GM18511 (cell line): Measurements from ENCODE around the gene PUDP.
"Not testable (repeated sequence)": the region's sequence is repeated elsewhere in the genome, so short reads cannot be mapped to it uniquely, and the experiment has no call there.

Source experiments
- ATAC-seq: cut with Tn5 transposase; IDR thresholded peaks from one replicate; pipeline ENCODE4 v1.9.1; 2021; ENCODE audit warnings: mild to moderate bottlenecking, moderate library complexity; ENCODE audit not compliant: unreplicated experiment

PUDP gene

DNA sequence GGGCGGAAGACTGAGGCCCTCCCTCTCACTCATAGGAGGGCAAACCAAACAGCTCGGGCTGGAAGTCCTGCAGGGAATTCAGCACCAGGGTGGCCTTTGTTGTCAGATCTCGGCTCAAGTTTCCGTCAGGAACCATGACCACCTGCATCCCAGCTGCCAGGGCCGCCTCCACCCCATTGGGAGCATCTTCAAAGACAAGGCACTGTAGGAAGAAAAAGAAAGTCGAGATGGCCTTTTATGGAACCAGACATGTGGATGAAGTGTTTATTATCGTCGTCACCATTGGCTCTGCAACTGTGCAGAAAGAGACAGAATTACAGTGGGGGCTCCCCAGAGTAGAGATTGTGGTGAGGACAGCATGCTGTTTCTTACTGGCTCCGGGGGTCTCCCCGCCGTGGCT is 97.7 kb downstream of the PUDP start:
- ATAC-seq: no peak

DNA sequence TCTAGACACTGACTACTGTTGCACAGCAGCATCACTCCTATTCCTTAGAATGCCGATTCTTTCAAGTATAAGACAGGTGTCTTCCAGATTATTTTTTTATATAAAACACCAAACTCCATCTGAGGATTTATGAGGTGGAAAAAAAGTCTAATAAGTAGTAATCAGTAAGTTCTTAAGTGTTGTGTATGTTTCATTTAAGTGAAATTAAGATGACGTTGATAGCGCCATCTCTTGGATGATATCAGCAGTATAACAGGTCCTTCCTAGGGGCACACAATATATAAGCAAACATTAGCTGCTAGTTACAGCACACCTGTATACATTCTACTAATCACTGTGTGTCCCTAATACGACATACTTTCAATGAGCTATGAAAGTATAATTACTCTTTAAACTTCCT is 100.0 kb downstream of the PUDP start:
- ATAC-seq: no peak

DNA sequence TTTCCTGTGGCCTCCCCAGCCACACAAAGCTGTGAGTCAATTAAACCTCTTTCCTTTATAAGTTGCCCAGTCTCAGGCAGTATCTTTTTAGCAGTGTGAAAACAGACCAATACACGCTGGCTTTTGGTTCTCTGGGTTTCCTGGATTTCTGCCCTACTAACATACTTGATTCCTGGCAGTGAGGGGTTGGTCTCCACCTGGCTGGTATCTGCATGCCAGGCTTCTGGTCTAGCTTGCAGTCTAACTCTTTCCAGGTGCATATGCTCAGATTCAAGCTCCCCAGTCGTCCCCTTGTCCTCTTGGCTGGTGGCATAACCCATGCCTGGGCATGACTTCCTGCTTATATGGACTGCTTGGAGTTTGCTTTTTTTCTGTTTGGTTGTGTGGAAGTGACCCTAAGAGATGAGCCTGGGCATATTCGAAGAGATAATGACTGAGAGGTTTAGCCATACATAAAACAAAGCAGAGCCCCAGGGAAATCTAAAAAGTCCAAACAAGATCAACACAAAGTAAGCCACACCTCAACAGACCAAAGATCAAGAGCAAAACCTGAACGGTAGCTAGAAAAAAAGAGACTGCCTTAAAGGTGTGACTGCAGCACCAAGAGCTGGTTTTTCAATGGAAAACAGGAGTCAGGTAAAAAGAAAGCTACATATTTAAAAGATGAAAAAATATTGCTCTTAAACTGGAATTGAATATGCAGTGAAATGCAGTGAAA is 102.6 kb downstream of the PUDP start:
- ATAC-seq: no peak

- ATAC-seq: not testable (repeated sequence)
Measured at GRCh38 chrX:7043796-7044433, 104.0 kb downstream of the PUDP start.

DNA sequence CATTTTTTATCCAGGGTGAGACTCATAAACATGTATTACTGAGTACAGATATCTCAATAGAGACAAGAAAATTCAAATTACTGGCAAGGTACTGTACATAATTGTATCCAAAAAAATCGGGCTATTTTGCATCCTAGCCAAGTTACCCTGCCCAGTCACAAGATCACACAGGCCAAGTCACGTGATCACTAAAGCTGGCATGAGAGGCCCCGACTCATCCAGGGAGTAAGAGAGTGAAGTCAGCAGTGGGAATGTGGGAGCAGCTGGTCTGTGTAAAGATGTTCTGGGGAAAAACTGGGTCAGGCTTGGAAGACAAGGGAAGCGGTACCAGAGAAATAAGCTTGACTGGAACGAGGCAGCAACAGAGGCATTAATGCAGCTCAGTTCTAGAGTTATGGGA is 119.7 kb downstream of the PUDP start:
- ATAC-seq: no peak

- ATAC-seq: no peak
Measured at GRCh38 chrX:7027071-7027470, 120.9 kb downstream of the PUDP start.

DNA sequence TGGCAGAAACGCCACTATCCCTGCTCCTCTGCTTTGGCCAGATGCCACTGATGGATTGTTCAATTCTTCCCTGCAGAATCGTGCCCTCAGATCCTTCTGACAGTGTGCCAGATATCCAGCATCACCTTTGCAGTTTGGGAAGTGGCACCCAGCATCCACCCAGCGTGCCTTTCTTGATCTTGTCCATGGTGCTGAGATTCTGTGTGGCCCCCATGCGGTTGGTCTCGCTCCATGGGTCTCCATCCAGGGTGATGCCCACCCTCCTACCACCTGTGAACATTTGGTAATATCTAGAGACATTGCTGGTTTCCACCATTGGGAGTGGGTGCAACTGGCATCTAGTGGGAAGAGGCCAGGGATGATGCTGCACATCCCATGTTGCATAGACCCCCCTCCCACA is 121.6 kb downstream of the PUDP start:
- ATAC-seq: not testable (repeated sequence)

GRCh38 chrX:7025471-7025870 is 122.5 kb downstream of the PUDP start:
- ATAC-seq: no peak

DNA sequence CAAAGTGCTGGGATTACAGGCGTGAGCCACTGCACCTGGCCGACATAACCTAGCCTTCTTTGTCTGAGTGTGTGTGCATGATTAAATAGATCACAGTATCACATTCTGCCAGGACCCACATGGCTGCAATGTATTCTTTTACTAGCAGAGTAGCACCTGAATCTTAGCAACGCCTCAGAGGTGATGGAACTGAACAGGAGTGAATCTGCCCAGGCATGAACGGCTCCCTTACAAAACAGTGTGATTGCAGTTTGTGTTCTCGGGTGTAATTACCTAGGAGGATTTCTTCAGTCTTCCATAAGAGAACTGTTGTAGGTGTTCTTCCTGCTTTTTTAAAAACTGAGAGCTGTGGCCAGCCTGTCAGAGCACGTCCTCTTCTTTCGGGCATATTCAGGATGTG is 123.1 kb downstream of the PUDP start:
- ATAC-seq: no peak

- not testable (repeated sequence) for ATAC-seq
Measured at GRCh38 chrX:7022996-7023395, 125.0 kb downstream of the PUDP start.

- ATAC-seq: no peak
Measured at GRCh38 chrX:7021991-7022390, 126.0 kb downstream of the PUDP start.

- no peak for ATAC-seq
Measured at GRCh38 chrX:7019555-7019954, 128.4 kb downstream of the PUDP start.

GRCh38 chrX:7012262-7012834 is 135.6 kb downstream of the PUDP start:
- not testable (repeated sequence) for ATAC-seq

GRCh38 chrX:7010897-7011296 is 137.1 kb downstream of the PUDP start:
- not testable (repeated sequence) for ATAC-seq

GRCh38 chrX:7007328-7007727 is 140.6 kb downstream of the PUDP start:
- not testable (repeated sequence) for ATAC-seq
